Measurements from ENCODE around the gene ACVRL1. TPM values are rescaled to one million over a fixed set of nuclear protein-coding genes. Genes with fewer than 3 reads are reported as not detected.
A peak's percentile ranks its signal among the peaks of the same experiment; 100 is the strongest.

ACVRL1 gene
- total RNA-seq, 1 experiment from 2014 or later, result not detected

GRCh38 chr12:51874486-51874885, 32.8 kb upstream of the ACVRL1 start:
- ChIA-PET CTCF (interaction anchor here (0.7 to 2.0 kb wide), 26 partner anchors 8 to 453 kb away, joined by 3 to 27 read pairs (median 6); partner anchors contain the start of genes ANKRD33 and FIGNL2), POLR2A (interaction anchor here (1.0 kb wide), 1 partner anchor 18 kb away, joined by 3 read pairs; no protein-coding TSS in a partner anchor)
- BruUV-seq (replicated peaks), result no TSS peak
- Mint-ChIP-seq H3K36me3 (ENCODE audit: insufficient read depth, unreplicated experiment) (no peaks in the 10 kb centered on the region), H3K4me3 (ENCODE audit: unreplicated experiment) (no peak overlapping the region), H3K4me1 (ENCODE audit: low read depth, unreplicated experiment) (peaks cover 14% of the 10 kb centered on the region), H3K27ac (ENCODE audit: unreplicated experiment) (no peak overlapping the region), H3K27me3 (ENCODE audit: insufficient read depth, unreplicated experiment) (no peaks in the 10 kb centered on the region), H3K9me3 (ENCODE audit: unreplicated experiment) (no peaks in the 10 kb centered on the region)
- Histone ChIP-seq H3K4me1 (peaks cover 3% of the 10 kb centered on the region; the same call in 1 of the 2 replicates), H3K27me3 (replicated peaks; ENCODE audit: control insufficient read depth, insufficient read depth, low read length) (no peaks in the 10 kb centered on the region), H3K36me3 (ENCODE audit: control insufficient read depth, insufficient read depth, low read length) (no peaks in the 10 kb centered on the region), H3K4me3 (ENCODE audit: low read depth, low read length) (no peak overlapping the region), H3K9me3 (no peaks in the 10 kb centered on the region)
- intact Hi-C loops (cut with micrococcal nuclease; ENCODE audit: unreplicated experiment), result loop anchor here (2.0 kb wide), 1 partner anchor 188 kb away; no protein-coding TSS in a partner anchor
- no peak for TF ChIP-seq CTCF (IDR thresholded peaks at IDR 0.05; ENCODE audit: insufficient read depth in 1 of 2, low read depth in 1 of 2, low read length in 1 of 2, severe bottlenecking in 1 of 2, unreplicated experiment in 1 of 2)
- DNase-seq, result no peak

- Mint-ChIP-seq H3K27me3 (ENCODE audit: insufficient read depth, unreplicated experiment) (no peaks in the 10 kb centered on the region), H3K27ac (ENCODE audit: unreplicated experiment) (no peak overlapping the region), H3K4me1 (ENCODE audit: low read depth, unreplicated experiment) (peaks cover 11% of the 10 kb centered on the region), H3K36me3 (ENCODE audit: insufficient read depth, unreplicated experiment) (no peaks in the 10 kb centered on the region), H3K9me3 (ENCODE audit: unreplicated experiment) (no peaks in the 10 kb centered on the region), H3K4me3 (ENCODE audit: unreplicated experiment) (no peak overlapping the region)
- TF ChIP-seq CTCF (IDR thresholded peaks at IDR 0.05; ENCODE audit: insufficient read depth in 1 of 2, low read depth in 1 of 2, low read length in 1 of 2, severe bottlenecking in 1 of 2, unreplicated experiment in 1 of 2), result no peak
- ChIA-PET CTCF (interaction anchor here (0.7 to 1.1 kb wide), 4 partner anchors 13 to 129 kb away, joined by 3 to 4 read pairs (median 4); no protein-coding TSS in a partner anchor), POLR2A (interaction anchor here (0.6 kb wide), 1 partner anchor 172 kb away, joined by 3 read pairs; the partner anchor contains the start of gene NR4A1)
- Histone ChIP-seq H3K4me3 (ENCODE audit: low read depth, low read length) (no peak overlapping the region), H3K4me1 (peaks cover under 1% of the 10 kb centered on the region), H3K27me3 (replicated peaks; ENCODE audit: control insufficient read depth, insufficient read depth, low read length) (no peaks in the 10 kb centered on the region), H3K36me3 (ENCODE audit: control insufficient read depth, insufficient read depth, low read length) (no peaks in the 10 kb centered on the region), H3K9me3 (no peaks in the 10 kb centered on the region)
- no TSS peak for BruUV-seq (replicated peaks)
- DNase-seq, result peak in 1 of 2 experiments; percentile 12
- intact Hi-C loops (cut with micrococcal nuclease; ENCODE audit: unreplicated experiment), result no loop called here
Measured at GRCh38 chr12:51879102-51879501, 28.2 kb upstream of the ACVRL1 start.

GRCh38 chr12:51883295-51883694, 24.0 kb upstream of the ACVRL1 start:
- BruUV-seq (replicated peaks), result no TSS peak
- POLR2A ChIA-PET, result no interaction called here

More at GRCh38 chr12:51883295-51883694, 24.0 kb upstream of the ACVRL1 start:
- H3K4me1 ChIP-seq, result peaks cover 10% of the 10 kb centered on the region
- H3K9me3 ChIP-seq, result peaks cover 7% of the 10 kb centered on the region; the same call in 1 of the 2 replicates
- no peak overlapping the region for H3K4me3 Mint-ChIP-seq (ENCODE audit: unreplicated experiment)
- no peaks in the 10 kb centered on the region for H3K27me3 Mint-ChIP-seq (ENCODE audit: insufficient read depth, unreplicated experiment)
- TF ChIP-seq CTCF (IDR thresholded peaks at IDR 0.05; ENCODE audit: insufficient read depth in 1 of 2, low read depth in 1 of 2, low read length in 1 of 2, severe bottlenecking in 1 of 2, unreplicated experiment in 1 of 2), result no peak
- H3K36me3 Mint-ChIP-seq (ENCODE audit: insufficient read depth, unreplicated experiment), result no peaks in the 10 kb centered on the region
- no peak overlapping the region for H3K4me3 ChIP-seq (ENCODE audit: low read depth, low read length)
- CTCF ChIA-PET, result interaction anchor here (0.6 kb wide), 1 partner anchor 64 kb away, joined by 6 read pairs; no protein-coding TSS in a partner anchor
- no peak overlapping the region for H3K27ac Mint-ChIP-seq (ENCODE audit: unreplicated experiment)
- DNase-seq, result peak in 1 of 2 experiments; percentile 4
- peaks cover 9% of the 10 kb centered on the region for H3K9me3 Mint-ChIP-seq (ENCODE audit: unreplicated experiment)
- peaks cover 17% of the 10 kb centered on the region for H3K4me1 Mint-ChIP-seq (ENCODE audit: low read depth, unreplicated experiment)
- no peaks in the 10 kb centered on the region for H3K36me3 ChIP-seq (ENCODE audit: control insufficient read depth, insufficient read depth, low read length)
- intact Hi-C loops (cut with micrococcal nuclease; ENCODE audit: unreplicated experiment), result no loop called here
- H3K27me3 ChIP-seq (replicated peaks; ENCODE audit: control insufficient read depth, insufficient read depth, low read length), result no peaks in the 10 kb centered on the region
